NCI-H82 treated with DMSO at 0.1 percent for 48 hours (cell line): ENCODE data around the gene CKMT2.

Source experiments
- DNase-seq: peaks from one replicate; lab custom pipeline; 2025; ENCODE audit not compliant: unreplicated experiment; lab: John Stamatoyannopoulos, UW

CKMT2 gene

GRCh38 chr5:81214848-81215247 is 18.3 kb upstream of the CKMT2 start:
- no peak for DNase-seq

DNA sequence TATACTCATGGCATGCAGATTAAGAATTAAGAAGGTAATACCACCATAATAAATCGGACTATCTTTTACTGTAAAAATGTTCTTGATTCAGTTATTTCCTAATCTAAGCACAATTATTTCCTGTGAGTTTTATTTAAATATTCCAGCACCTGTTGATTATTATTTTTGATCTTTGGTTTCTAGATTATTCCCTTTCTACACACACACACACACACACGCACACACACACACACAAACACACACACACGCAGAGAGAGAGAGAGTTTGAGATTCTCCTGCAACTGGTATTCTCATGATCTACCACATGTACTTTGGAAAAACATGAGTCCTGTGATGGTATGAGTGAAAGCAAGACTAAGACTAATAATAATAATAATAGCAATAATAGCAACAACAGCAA is 17.0 kb upstream of the CKMT2 start:
- no peak for DNase-seq

GRCh38 chr5:81219389-81219788 is 13.7 kb upstream of the CKMT2 start:
- DNase-seq: no peak

- DNase-seq: no peak
Measured at GRCh38 chr5:81222285-81222684, 10.8 kb upstream of the CKMT2 start.

DNA sequence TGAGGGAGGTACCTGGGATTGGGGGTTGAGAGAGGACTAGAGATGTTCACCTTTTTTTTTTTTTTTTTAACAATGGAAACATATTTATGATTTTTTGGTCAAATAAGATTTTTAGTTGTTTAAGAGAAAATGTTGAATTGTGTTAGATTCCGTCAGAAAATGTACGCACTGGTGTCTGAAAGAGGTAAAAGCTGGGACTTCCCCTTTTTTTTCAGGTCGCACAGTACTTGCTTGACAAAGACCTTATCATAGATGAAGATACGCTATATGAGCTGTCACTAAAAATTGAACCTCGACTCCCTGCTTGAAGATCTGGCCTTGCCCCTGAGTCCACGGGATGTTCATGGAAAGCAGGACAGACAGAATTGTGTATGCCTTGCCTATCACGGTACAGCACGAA is 7.7 kb upstream of the CKMT2 start:
- no peak for DNase-seq

GRCh38 chr5:81226286-81226685 is 6.8 kb upstream of the CKMT2 start:
- no peak for DNase-seq

GRCh38 chr5:81226949-81227348 is 6.2 kb upstream of the CKMT2 start:
- DNase-seq: no peak

GRCh38 chr5:81228084-81228483 is 5.0 kb upstream of the CKMT2 start:
- DNase-seq: no peak

DNA sequence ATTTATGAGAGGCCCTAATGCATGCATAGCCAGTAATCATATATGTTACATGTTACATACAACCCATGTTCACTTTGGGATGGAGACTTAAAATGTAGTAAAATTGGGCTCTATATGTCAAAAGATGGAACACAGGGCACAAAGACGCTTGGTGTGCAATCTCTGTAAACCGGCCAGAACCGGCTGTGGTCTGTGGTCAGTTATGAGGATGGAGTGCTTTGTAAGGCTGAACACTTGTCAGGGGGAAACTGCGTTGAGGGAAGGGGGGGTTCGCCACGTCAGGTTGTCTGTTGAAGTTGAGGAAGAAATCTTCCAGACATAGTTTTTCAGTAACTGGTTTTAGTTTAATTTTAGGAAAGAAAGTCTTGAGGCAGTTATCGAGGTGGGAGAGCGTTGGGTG is 2.7 kb upstream of the CKMT2 start:
- DNase-seq: no peak

GRCh38 chr5:81232464-81233079 is 550 bp upstream of the CKMT2 start:
- DNase-seq: no peak

- no peak for DNase-seq
Measured at GRCh38 chr5:81234299-81234698, 1.2 kb downstream of the CKMT2 start.

- no peak for DNase-seq
Measured at GRCh38 chr5:81234801-81235200, 1.7 kb downstream of the CKMT2 start.

- no peak for DNase-seq
Measured at GRCh38 chr5:81235287-81236072, 2.4 kb downstream of the CKMT2 start.

GRCh38 chr5:81238460-81238859 is 5.3 kb downstream of the CKMT2 start:
- DNase-seq: no peak

- no peak for DNase-seq
Measured at GRCh38 chr5:81239613-81240012, 6.5 kb downstream of the CKMT2 start.

GRCh38 chr5:81241001-81241400 is 7.9 kb downstream of the CKMT2 start:
- DNase-seq: no peak

DNA sequence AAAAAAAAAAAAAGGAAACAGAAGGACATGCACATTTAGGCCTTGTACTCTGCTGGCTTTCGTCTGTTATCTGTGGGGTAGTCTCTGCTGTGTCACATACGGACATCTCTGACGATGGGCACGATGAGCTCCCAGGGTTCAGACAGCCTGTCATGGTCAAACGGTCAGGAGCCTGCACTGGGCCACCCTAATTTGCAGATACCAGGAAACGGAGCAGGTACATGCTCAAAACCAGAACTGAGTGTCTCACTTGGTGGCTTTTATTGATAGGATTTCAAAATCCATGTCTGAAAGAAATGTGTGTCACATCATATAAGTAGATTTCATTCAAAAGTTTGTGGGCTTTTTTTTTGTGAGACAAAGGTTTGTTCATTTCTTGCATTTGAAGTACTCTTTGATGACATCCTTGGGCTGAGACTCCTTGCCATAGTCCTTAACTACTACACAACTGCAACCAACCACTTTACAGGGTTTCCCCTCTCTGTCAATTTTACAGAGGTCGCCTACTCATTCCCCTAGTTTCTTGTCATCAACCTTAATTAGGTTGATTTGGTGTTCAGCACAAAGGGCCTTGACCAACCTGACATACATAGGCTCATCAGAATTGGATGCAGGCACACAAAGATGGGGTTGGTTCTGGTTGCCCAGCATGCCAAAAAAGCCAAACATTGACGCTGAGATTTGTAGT is 9.0 kb downstream of the CKMT2 start:
- no peak for DNase-seq

- DNase-seq: no peak
Measured at GRCh38 chr5:81242906-81243436, 9.8 kb downstream of the CKMT2 start.

GRCh38 chr5:81244451-81244850 is 11.3 kb downstream of the CKMT2 start:
- no peak for DNase-seq

DNA sequence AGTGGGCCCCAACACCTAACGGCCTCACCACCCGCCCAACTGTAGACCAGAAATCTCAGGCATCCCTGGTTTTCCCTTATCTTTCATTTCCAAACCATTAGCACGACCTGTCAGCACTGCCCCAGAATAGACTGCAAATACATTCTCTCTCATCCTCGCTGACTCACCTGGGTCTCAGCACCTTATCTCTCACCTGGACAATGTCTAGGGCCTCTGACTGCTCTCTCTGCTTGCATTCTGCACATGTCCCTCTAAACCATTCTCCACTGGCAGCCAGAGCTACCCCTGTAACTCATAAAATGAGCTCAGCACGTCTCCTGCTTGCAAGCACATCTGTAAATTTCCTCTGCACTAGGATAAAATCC is 12.7 kb downstream of the CKMT2 start:
- DNase-seq: no peak

DNA sequence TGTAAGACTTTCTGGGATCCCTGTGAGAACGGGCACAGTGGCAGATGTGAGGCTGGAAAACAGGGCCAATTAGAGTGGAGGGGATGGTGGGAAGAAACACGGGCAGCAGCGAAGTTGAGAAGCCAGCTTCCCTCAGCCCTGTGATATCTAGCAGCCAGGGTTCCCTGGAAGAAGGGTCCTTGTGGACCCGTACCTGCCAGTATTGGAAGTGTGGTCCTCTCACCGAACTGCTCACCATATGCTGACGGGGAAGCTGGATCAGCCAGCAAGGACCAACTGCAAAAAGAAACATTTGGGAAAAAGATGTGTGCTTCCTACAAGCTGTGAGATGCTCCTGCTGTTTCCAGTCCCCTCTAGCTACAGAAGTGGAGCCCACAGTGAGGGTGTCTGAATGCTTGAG is 13.6 kb downstream of the CKMT2 start:
- no peak for DNase-seq

DNA sequence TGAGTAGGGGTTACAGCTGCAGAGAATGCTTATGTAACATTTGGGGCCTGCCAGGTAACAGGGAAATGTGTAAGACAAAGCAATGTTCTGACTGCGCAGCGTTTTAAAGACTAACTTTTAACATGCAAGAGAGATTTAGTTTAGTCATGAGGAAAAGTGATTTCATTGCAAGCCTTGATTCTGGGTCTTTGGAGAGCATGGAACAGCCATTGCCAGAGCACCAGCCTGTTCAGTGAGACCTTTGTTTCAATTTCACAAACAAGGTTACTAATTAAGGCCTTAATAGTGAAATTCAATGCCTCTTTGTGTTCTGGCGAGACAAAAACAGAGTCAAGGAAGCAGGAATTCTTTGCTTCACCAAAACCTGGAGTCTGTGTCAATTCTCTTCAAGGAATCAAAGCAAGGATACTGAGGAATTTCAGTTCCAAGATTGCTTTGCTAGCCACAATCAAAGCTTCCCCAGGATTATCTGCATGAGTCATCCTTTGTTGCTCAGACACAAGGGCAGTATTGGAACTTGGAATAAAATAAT is 14.4 kb downstream of the CKMT2 start:
- DNase-seq: no peak
